Activated CD4-positive, alpha-beta T cell treated with anti-CD3 and anti-CD28 coated beads for 24 hours (primary cell): Measurements from ENCODE around the gene KIAA0232.

ENCODE experiments used
- DNase-seq, 2 donors: peaks; one replicate each; pipeline ENCODE4 v3.0.0-alpha.2; 2020; ENCODE audit warnings: low read depth in 2 of 2

The KIAA0232 gene

DNA sequence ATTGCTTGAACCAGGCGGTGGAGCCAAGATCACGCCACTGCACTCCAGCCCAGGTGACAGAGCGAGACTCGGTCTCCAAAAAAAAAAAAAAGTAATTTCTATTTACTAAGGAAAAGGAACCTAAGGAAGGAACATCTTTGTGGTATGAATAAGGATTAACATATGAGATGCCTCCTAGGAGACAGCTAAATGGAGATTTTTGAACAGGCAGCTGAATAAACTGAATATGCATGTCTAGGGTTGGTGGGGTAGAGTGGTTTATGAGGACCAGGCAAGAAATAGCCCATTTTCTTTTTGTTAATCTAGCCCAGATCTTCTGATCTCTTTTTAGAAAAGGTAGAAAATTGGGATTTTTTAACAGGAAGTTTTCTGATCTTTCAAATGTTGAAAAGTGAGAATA, 67.2 kb downstream of the KIAA0232 start:
- no peak for DNase-seq

DNA sequence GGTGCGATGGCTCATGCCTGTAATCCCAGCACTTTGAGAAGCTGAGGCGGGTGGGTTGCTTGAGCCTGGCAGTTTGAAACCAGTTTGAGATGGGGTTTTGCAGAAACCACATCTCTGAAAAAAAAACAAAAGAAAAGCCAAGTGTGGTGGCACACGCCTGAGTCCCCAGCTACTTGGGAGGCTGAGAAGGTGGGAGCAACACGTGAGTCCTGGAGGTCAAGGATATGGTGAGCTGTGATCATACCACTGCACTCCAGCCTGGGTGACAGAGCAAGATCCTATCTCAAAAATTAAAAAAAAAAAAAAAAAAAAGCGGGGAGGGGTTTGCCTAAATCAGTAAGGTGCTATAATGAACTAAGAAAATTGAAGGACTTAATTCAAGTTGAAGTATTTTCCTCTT, 68.9 kb downstream of the KIAA0232 start:
- DNase-seq, result no peak

DNA sequence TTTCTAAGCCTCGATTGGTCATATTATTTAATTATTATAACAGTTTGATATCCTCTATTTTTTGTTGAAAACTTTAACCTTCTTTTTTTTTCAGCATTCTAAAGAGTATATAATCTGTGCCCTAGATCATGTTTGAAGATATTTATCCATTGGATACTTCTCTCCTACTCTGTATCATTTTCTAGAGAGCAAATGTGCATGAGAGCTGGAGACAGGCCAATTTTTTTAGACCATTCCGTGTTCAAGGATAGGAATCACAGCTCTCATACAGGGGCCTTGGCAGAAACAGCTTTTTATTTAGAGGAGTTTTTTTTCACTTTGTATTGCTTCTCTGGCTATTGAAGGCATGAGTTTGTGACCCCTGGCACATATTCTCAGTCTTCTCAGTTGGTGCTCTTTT, 69.4 kb downstream of the KIAA0232 start:
- DNase-seq, result no peak

DNA sequence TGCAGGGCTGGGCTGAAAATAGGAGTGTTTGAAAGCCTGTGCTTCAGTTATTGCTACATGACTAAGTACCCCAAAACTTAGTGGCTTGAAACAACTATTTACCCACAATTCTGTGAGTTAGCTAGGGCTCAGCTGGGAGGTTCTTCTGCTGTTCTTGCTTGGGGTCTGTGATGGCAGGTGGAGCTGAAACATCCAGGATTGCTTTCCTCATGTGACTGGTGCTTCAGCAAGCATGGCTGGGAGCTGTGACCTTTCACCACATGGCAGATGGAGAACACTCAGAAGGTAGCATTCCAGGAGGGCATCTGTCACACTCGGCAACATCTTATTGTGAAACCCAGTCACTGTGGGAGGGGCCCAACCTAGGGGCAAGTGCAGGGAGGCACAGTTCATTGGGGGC, 70.1 kb downstream of the KIAA0232 start:
- no peak for DNase-seq

DNA sequence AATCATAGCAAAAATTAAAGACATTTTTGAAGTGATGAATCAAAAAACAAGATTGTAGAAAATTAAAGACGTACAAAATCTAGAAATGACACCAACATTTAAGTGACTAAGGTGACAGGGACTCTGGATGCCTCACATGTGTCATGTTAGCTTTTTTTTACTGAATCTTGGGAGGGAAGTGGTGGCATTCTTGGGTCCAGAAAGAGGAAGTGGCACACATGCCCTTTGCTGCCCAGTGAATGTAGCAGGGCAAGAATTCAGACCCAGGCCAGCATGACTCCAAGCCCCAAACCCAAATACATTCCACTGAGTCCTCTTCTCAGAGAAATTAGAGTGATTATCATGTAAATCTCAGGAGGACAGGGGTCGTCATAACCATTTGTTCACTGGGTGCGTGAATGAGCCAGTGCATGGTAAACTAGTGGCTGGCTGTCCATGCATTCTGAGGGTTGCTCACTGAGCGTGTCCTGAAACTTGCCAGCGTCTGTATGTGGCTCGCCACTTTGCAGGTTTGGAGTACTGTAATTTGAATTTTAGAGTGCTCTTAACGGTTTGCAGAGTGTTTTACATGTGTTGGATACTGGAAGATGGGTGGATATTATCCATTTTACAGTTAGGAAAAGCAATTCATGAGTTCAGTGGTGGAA, 71.7 kb downstream of the KIAA0232 start:
- DNase-seq, result no peak

DNA sequence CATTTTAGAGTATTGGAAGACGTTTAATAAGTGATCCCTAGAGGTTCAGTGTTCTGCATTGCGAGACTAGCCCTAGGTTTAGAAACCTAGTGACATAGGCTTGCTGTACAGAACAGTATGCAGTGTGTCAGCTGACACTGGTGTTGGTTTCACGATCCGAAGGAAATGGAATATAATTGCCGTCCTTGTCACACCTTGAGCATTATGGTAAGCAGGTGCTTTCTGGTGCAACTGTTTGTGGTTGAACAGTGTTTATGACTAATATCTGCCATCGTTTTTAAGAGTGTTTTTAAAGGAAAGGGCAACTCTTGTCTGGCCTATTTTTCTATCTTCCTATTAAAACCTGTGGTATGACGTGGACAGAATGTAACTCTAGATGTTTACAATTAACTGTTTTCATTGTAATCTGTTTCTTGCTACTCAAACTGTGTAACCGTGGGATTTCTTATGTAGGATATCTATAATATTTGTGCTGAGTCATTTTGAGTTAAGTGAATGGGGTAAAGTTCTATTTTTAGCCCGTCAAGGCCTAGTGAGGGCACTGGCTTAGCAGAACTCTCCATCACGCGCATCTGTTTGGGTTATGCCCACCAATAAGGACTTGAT, 73.3 kb downstream of the KIAA0232 start:
- DNase-seq, result peak in 1 of 2 donors; percentile 10

DNA sequence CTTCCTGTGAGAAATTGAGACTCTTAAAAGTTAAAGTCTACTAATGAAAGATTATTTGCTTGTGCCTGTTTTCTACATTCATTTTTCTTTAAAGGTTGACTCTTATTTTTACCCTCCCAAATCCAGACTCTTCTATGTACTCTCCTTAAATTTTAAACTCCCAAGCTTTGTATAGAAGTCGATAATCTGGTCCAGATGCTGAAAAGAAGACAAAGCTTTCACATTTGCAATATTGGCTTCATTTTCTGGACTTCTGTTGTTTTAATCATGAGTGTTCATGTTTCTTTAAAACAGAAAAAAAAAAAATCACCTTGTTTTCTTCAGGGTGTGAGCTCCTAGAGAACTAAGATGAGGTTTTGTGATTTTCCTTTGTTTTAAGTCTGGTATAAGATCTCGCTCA, 73.9 kb downstream of the KIAA0232 start:
- no peak for DNase-seq

DNA sequence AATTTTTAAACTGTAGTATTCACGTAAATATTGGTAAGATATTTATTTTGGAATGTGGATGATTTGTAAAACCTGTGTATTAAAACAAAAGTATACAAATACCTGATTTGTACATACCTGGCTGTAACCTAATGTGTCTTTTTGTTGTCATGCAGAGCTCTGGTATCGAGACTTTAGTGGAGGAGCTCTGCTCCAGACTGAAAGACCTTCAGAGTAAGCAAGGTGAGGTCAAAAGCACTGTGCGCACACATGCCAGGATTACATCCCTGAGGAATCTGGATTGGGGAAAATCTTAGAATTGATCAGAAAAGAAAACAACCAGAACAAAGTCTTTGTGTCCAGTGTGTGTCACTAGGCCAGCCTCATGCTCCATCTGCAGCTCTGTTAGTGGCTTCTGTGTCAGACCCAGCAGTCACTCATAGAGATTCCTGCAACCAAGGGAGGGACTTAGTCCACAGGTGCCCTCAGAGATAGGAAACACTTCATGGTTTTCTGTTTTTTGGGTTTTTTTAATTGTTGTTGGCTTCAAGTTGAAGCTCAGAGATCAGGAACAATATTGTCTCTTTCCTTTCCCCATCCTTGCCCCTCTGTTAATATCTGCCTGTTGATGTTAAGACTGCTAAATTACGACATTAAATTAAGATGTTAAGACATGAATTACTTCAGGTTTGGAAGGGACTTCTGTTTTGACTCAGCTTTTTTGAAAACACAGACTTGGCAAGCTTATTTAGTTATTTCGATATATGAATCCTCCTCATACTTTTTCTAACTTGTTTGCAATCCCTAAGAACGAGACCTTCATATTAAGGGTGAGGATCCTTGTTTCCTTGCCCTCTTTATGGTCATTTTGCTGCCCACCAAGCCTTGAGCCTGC, 74.7 kb downstream of the KIAA0232 start:
- DNase-seq, result no peak

DNA sequence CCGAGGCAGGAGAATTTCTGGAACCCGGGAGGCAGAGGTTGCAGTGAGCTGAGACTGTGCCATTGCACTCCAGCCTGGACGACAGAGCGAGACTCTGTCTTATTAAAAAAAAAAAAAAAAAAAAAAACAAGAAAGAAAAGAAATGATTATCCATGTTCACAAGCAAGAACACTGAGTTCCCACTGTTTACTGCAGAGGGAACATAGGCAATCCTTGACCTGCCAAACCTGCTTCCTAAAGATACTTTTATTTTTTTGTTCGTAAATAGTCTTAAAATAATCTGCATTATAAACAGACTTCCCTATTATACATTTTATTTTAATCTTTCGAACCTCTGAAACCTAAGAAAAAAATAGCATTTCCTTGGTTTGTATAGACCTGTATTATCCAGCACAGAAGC, 76.5 kb downstream of the KIAA0232 start:
- DNase-seq, result no peak

DNA sequence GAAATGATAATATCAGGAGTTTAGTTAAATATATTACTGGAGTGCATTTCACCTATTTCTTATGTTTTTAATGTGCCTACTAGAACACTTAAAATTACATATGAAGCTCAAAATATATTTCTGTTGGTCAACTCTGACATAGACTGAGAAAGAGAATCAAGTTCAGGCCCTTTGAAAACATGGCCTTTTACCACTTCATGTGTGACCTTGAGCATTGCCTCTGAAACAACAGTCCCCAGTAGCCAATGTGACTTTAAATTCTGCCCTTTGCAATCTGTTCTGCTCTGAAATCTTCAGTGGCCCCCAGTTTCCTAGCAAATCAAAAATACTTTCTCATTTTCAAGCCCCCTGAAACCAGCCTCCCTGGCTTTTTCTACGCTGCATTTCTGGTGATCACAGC, 77.0 kb downstream of the KIAA0232 start:
- no peak for DNase-seq

DNA sequence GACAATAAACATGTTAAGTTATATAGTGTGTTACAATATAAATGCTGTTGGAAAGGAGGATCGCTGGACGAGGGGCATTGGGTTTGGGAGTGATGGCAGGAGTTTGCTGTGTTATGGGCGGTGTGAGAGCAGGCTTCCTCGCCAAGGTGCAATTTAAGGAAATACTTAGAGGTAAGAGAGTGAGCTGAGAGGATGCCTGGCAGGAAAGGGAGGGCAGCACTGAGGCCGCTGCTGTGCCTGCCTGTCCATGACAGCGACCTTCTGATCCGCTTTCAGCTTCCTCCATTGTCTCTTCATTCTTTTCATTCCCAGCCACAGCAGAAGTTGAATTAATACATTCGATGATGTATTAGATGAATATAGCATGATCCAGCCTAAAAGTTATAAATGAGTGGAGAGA, 85.9 kb downstream of the KIAA0232 start:
- no peak for DNase-seq

DNA sequence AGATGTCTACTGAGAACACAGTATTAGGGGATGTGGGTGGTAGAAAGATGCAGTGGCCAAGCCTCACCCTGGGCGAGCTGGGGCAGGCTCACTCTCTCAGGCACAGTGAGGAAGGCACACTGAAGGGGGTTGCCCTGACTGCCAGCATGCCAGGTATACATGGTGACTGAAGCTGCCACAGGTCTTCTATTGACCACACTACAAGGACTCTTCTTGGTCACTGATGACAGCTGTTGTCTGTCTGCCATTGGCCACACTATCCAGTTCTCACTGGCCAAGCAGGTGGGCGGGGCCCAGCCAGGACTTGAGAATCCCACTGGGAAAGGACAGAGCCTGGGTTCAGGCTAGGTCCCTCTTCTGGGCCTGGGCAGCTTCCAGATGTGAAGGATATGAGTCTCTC, 87.4 kb downstream of the KIAA0232 start:
- DNase-seq, result no peak

DNA sequence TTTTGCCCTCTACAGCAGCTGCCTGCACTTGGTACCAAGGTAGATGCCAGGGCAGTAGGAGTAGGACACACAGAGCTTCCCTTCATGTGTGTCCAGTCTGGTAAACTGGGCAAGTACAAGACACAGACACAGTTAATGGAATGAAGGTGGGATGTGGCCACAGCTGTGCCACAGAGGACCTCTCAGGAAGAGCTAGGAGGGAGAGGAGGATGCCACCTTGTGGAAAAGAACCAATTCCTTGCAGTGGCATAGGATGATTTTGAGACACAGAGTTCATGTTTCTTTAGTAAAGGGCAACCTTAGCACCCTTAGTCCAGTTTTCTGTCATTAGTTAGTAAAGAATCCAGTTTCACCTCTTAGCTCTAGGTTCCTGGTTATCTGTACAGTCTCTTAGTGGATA, 90.8 kb downstream of the KIAA0232 start:
- no peak for DNase-seq

DNA sequence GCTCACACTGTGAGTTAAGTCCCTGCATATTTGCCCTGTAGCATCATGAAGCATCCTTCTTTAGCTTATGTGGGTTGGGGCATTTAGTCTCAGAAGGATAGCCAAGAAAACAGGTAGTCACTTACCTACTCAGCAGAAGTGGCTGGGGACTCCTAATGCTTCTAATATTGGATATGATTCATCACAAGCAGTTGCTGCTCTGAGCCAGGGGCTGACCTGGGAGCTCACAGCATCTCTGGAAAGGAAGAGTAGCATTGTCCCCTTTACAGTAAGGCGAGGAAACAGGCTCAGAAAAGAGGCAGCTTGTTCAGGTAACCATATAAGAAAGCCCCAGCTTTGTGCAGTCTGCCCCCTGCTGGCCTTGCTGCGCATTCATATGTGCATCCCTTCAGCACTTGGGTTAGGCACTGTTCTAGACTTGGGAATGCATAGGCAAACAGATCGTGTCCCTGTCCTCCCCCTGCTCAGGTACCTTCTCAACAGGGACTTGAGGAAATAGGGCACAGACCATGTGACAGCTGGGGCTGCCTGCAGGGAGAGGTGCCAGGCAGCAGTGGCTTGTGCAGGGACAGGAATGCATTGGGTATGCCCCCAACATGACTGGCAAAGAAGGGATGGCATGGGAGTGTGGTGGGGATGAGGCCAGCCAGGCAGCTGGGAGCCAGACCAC, 91.4 kb downstream of the KIAA0232 start:
- DNase-seq, result peak; percentile 73 to 77

DNA sequence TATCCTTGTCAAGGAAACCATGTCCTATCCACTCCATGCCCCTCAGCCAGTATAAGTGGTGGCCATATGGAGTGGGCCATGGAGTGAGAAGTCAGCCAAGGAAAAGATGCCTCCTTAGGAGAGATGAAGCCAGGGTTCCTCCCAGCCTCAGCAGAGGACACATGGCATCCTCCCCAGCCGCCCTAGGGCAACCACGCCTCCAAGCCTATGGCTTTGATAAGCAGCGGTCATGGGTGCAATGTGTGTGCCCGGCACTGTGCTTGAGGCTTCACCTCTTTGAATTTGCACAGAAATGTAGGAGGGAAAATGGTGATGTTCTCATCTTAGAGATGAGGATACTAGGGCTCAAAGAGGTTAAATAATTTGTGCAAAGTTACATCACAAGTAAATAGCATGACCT, 92.5 kb downstream of the KIAA0232 start:
- no peak for DNase-seq

DNA sequence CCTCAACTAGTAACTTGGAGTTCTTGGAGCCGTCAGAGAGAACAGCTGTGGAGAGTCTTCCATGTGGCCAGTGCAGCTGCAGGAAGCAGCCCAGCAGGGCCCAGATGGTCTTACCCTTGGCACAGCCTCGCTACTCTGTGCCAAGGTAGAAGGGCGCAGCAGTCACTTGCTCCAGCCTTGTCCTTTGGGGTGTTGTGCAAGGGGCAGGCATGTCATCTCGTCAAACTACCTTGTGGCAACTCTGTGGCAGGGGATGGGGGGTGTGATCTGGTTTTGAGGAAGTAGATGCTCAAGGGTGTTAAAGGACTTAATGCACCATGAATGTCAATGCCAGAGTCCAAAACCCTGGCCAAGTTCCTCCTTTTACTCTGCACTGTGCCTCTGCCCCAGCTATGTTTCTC, 92.9 kb downstream of the KIAA0232 start:
- DNase-seq, result no peak

DNA sequence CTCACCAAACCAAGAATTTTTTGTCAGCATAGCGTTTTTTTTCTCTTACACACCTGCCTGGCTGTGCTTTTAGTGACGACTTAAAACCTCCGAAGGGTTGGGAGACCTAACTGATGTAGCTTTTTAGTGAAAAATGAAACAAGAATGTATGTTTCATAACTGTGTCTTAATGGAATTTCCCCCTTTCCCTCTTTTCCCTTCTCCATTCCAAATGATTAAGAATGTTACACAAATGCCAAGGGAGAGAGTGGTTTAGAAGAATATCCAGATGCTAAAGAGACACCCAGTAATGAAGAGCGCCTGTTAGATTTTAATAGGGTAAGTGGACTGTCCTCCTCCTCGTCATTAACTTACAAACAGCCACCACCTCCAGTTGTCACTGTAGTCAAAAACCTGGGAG, 93.9 kb downstream of the KIAA0232 start:
- no peak for DNase-seq

DNA sequence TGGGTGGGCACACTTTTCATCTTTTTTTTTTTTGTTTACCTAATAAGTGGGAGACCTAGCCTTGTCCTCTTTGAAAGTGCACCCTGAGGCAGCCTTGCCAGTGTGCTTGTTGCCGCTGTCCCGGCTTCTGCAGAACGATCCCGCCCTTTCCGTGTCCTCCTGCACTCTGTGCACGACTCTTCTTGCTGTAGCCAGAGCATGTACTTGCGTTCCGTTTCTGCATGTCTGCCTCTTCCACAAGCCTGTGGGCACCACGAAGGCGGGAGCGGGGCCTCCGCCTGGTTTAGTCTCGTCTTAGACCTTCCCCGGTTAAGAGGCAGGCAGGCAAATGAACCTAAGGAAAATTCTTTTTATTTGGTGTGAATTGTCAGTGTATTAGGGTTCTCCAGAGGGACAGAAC, 94.5 kb downstream of the KIAA0232 start:
- DNase-seq, result no peak

DNA sequence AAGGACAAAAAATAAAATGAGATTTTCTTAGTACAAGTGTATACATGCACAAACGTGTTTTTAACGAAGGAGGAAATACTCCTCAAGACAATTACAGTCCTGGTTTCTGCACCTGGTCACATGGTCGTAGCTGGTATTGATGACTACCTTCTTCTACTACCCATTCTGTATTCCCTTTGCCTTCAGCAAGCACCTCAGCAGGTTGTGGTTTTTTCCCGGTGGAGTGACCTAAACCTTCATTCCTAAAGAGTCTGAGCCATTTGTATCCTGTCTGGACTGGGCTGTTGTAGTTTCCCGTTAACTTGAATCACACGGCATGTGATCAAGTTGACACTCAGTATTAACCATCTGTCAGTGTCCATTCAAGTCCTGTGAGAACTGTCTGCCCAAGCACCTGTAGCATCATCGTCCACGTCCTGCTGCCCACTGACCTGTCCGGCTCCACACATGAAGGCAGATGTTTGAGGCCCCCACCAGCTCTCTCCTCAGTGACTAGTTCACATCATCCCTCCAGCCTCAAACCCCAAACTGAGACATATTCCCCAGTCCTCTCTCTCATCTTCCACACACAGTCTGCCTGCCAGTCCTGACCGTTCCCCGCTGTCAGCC, 96.0 kb downstream of the KIAA0232 start:
- DNase-seq, result no peak

DNA sequence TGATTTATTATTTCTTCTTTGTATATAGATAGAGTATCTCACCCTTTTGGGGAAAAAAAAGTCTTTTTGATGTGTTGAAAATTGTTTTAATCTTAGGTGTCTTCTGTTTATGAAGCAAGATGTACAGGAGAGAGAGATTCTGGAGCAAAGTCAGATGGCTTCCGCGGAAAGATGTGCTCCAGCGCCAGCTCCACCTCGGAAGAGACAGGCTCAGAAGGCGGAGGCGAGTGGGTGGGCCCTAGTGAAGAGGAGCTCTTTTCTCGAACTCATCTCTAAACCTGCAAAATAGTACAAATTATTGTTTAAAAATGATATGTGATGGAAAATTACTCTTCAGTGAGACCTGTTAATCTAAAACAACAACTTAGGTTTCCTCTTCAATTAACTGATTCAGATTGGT, 98.2 kb downstream of the KIAA0232 start:
- no peak for DNase-seq

DNA sequence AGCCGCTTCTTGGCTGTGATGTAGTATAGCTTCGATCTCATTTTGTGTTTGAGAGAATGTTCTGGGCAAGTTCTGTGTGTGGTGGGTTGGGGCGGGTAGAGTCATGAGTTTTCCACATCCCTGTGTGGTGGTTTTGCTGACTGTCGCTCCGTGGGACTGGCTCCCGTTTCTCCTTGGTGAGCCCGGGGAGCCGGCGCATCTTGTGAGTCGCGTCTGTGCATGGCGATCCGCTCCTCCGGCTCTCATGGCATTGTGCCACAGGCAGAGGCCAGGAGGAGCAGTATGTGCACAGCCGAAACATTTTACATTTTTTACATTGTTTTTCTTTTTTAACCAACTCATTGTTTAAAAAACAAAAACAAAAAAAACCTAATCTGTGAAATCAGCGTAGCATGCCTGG, 99.4 kb downstream of the KIAA0232 start:
- no peak for DNase-seq

DNA sequence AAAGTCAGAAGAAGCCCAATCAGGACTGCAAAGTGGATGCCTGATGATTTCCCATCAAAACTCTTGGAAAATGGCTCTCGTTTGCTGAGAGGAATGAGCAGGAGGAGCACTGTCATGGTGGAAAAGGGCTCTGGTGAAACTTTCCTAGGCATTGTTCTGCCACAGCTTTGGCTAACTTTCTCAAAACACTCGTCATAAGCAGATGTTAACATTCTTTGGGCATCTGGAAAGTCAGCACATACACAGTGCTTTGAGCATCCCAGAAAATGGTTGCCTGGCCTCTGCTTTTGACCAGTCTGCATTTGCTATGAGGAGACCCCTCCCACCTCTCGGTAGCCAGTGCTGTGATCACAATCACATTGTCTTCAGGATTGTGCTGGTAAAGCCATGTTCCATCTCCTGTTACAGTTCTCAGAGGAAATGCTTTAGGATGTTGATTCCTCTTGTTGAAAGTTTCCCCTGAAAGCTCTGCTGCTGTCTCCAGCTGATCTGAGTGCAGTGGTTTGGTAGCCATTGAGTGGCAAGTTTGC, 101.9 kb downstream of the KIAA0232 start:
- no peak for DNase-seq
